ENCODE data around the gene CNGB1. TPM values are rescaled to one million over a fixed set of nuclear protein-coding genes. Genes with fewer than 3 reads are reported as not detected.
"Not testable (repeated sequence)": the region's sequence is repeated elsewhere in the genome, so short reads cannot be mapped to it uniquely, and the experiment has no call there.

Gene CNGB1
- total RNA-seq, 2 experiments from 2014 or later = not detected

DNA sequence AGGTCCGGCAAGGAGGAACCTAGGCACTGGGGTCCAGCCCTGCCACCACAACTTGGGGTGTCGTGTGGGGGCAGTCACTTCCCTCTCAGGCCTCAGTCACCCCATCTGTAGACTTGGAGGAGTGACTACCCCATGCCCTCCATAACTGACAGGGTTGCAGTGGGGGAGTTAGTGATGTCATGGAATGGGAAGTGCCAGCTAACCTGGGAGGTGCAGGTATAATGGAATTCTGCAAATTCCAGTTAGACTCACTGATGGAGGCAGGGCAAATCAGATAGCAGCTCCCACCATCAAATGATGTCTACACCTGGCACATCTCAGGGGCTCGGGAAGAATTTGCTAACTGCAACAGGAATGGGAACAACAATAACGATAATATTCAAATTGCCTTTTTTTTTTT, 72.9 kb downstream of the CNGB1 start:
- intact Hi-C loops (cut with DNase I, micrococcal nuclease) = loop anchor here (2.0 to 5.0 kb wide), 4 partner anchors 589 to 859 kb away; no protein-coding TSS in a partner anchor
- TF ChIP-seq, protein P1, sequence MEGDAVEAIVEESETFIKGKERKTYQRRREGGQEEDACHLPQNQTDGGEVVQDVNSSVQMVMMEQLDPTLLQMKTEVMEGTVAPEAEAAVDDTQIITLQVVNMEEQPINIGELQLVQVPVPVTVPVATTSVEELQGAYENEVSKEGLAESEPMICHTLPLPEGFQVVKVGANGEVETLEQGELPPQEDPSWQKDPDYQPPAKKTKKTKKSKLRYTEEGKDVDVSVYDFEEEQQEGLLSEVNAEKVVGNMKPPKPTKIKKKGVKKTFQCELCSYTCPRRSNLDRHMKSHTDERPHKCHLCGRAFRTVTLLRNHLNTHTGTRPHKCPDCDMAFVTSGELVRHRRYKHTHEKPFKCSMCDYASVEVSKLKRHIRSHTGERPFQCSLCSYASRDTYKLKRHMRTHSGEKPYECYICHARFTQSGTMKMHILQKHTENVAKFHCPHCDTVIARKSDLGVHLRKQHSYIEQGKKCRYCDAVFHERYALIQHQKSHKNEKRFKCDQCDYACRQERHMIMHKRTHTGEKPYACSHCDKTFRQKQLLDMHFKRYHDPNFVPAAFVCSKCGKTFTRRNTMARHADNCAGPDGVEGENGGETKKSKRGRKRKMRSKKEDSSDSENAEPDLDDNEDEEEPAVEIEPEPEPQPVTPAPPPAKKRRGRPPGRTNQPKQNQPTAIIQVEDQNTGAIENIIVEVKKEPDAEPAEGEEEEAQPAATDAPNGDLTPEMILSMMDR (IDR thresholded peaks at IDR 0.05) = no peak
- ATAC-seq (ENCODE audit: poor library complexity) = no peak
- ChIA-PET CTCF (no interaction called here), POLR2A (interaction anchor here (0.6 kb wide), 1 partner anchor 269 kb away, joined by 3 read pairs; no protein-coding TSS in a partner anchor)
- H3K27me3 Mint-ChIP-seq = peaks cover 26% of the 10 kb centered on the region
- H3K4me1 Mint-ChIP-seq (ENCODE audit: low read depth) = peaks cover 18% of the 10 kb centered on the region
- H3K4me1 ChIP-seq (ENCODE audit: insufficient read depth, low read length) = peaks cover 7% of the 10 kb centered on the region
- no peak overlapping the region for H3K27ac Mint-ChIP-seq
- DNase-seq = no peak
- H3K27ac ChIP-seq (ENCODE audit: low read depth in 1 of 2, low read length in 2 of 2) = no peak overlapping the region
- no peaks in the 10 kb centered on the region for H3K36me3 Mint-ChIP-seq (ENCODE audit: low read depth)
- no peaks in the 10 kb centered on the region for H3K9me3 ChIP-seq (ENCODE audit: control insufficient read depth in 1 of 2, insufficient read depth in 1 of 2, low read length in 2 of 2)
- H3K36me3 ChIP-seq (ENCODE audit: insufficient read depth, low read length) = no peaks in the 10 kb centered on the region
- no peaks in the 10 kb centered on the region for H3K9me3 Mint-ChIP-seq
- H3K4me3 Mint-ChIP-seq = no peak overlapping the region
- H3K4me3 ChIP-seq (ENCODE audit: low read length) = no peak overlapping the region
- peaks cover 0 to 5% of the 10 kb centered on the region in 2 experiments for H3K27me3 ChIP-seq (ENCODE audit: control insufficient read depth in 1 of 2, insufficient read depth in 2 of 2, low read length in 2 of 2)

DNA sequence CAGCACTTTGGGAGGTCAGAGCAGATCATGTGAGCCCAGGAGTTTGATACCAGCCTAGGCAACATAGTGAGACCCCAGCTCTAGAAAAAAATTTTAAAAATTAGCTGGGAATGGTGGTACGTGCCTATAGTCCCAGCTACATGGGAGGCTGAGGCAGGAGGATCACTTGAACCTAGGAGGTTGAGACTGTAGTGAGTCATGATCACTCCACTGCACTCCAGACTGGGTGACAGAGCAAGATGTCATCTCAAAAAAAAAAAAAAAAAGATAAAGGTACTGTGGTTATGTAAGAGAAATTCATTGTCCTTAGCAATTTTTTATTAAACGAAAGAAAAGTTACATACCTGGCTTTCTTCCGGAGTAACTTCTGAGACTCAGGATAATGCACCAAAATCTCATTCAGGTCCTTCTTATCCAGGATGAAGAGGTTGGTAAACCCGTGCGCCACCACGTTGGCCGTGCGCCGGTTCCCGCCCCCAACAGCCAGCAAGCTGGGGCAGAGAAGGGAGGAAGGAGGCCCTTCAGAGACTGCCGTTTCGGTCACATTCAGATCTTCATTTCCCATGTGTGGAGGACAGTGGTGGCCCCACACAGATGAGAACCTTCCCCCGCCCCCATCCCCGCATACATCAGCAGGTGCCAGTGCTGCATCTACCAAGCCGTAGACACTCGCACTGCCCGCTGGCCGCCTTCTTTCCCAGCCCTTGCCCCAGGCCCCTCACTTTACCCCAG, 73.7 kb downstream of the CNGB1 start:
- Mint-ChIP-seq H3K4me1 (ENCODE audit: low read depth) (peaks cover 18% of the 10 kb centered on the region), H3K27ac (no peak overlapping the region), H3K27me3 (peaks cover 30% of the 10 kb centered on the region), H3K9me3 (no peaks in the 10 kb centered on the region), H3K4me3 (no peak overlapping the region), H3K36me3 (ENCODE audit: low read depth) (no peaks in the 10 kb centered on the region)
- Histone ChIP-seq H3K27me3 (ENCODE audit: control insufficient read depth in 1 of 2, insufficient read depth in 2 of 2, low read length in 2 of 2) (peaks cover 5 to 6% of the 10 kb centered on the region in 2 experiments), H3K9me3 (ENCODE audit: control insufficient read depth in 1 of 2, insufficient read depth in 1 of 2, low read length in 2 of 2) (no peaks in the 10 kb centered on the region), H3K36me3 (ENCODE audit: insufficient read depth, low read length) (no peaks in the 10 kb centered on the region), H3K4me3 (ENCODE audit: low read length) (no peak overlapping the region), H3K4me1 (ENCODE audit: insufficient read depth, low read length) (peaks cover 7% of the 10 kb centered on the region), H3K27ac (ENCODE audit: low read depth in 1 of 2, low read length in 2 of 2) (no peak overlapping the region)
- POLR2A ChIA-PET = no interaction called here
- intact Hi-C loops (cut with DNase I, micrococcal nuclease) = loop anchor here in 1 of 2 experiments (5.0 kb wide), 2 partner anchors 590 to 860 kb away; no protein-coding TSS in a partner anchor
- ATAC-seq (ENCODE audit: poor library complexity) (no peak), DNase-seq (no peak)
- TF ChIP-seq, protein P1 (IDR thresholded peaks at IDR 0.05) = no peak
- CTCF ChIA-PET = no interaction called here

DNA sequence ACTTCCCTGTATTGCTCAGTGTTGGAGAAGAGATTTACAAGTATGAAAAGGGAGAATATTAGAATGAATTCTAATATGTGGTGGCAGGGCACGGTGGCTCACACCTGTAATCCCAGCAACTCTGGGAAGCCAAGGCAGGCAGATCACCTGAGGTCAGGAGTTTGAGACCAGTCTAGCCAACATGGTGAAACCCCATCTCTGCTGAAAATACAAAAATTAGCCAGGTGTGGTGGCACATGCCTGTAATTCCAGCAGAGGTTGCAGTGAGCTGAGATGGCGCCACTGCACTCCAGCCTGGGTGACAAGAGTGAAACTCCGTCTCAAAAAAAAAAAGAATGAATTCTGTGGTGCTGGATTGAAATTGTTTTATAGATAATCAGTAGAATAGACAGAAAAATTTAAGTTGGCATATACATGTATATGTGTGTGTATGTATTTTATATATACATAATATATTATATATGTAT, 75.8 kb downstream of the CNGB1 start:
- H3K4me3 ChIP-seq (ENCODE audit: low read length); H3K4me3 Mint-ChIP-seq; H3K9me3 Mint-ChIP-seq; DNase-seq; H3K4me1 ChIP-seq (ENCODE audit: insufficient read depth, low read length); CTCF ChIA-PET; ATAC-seq (ENCODE audit: poor library complexity); H3K36me3 Mint-ChIP-seq (ENCODE audit: low read depth); H3K27me3 ChIP-seq (ENCODE audit: control insufficient read depth in 1 of 2, insufficient read depth in 2 of 2, low read length in 2 of 2); H3K9me3 ChIP-seq (ENCODE audit: control insufficient read depth in 1 of 2, insufficient read depth in 1 of 2, low read length in 2 of 2); H3K27ac Mint-ChIP-seq; POLR2A ChIA-PET; H3K36me3 ChIP-seq (ENCODE audit: insufficient read depth, low read length); H3K27ac ChIP-seq (ENCODE audit: low read depth in 1 of 2, low read length in 2 of 2): not testable (repeated sequence)
- intact Hi-C loops (cut with DNase I, micrococcal nuclease) = loop anchor here in 1 of 2 experiments (5.0 kb wide), 2 partner anchors 592 to 862 kb away; no protein-coding TSS in a partner anchor
- H3K27me3 Mint-ChIP-seq = peaks cover 35% of the 10 kb centered on the region
- H3K4me1 Mint-ChIP-seq (ENCODE audit: low read depth) = peaks cover 18% of the 10 kb centered on the region
